HL-60 (cell line): ENCODE results near the gene FLVCR1.

Experiments
- DNase-seq, 2 experiments: peaks; one replicate each; pipeline ENCODE4 v3.0.0-alpha.2; 2010 to 2020; ENCODE audit warnings: low read depth in 1 of 2, low spot score in 1 of 2
- H3K27ac ChIP-seq: fragments of 250-450 bp; sonication (Bioruptor Pico); replicated peaks from 2 replicates; pipeline ENCODE4 v1.5.1; 2020; ENCODE audit warnings: mild to moderate bottlenecking, moderate library complexity
- H3K27me3 ChIP-seq: fragments of 250-450 bp; sonication (Bioruptor Pico); 2 replicates; pipeline ENCODE4 v1.5.1; 2021; ENCODE audit warnings: mild to moderate bottlenecking, moderate library complexity; ENCODE audit not compliant: insufficient read depth, poor library complexity, severe bottlenecking
- H3K4me3 ChIP-seq: replicated peaks from 2 replicates; pipeline ENCODE4 v1.5.1; 2011; ENCODE audit warnings: mild to moderate bottlenecking, control low read depth, low read length; ENCODE audit not compliant: insufficient read depth
- CTCF ChIP-seq: IDR thresholded peaks from one replicate; pipeline ENCODE4 v1.5.1; 2011; ENCODE audit warnings: low read length, control low read depth, inconsistent platforms; ENCODE audit not compliant: insufficient read depth
- GABPA ChIP-seq: IDR thresholded peaks from 2 replicates; pipeline ENCODE4 v1.6.1; 2012; ENCODE audit warnings: low read depth
- POLR2AphosphoS5 ChIP-seq: IDR thresholded peaks from 2 replicates; pipeline ENCODE4 v1.6.1; 2012; ENCODE audit warnings: low read depth
- SPI1 ChIP-seq: IDR thresholded peaks from 2 replicates; pipeline ENCODE4 v1.6.1; 2012; ENCODE audit warnings: low read depth, mild to moderate bottlenecking, borderline replicate concordance
- TF ChIP-seq, protein P1 (sequence below): IDR thresholded peaks from 2 replicates; pipeline ENCODE4 v1.6.1; 2012; ENCODE audit warnings: low read depth; ENCODE audit not compliant: insufficient replicate concordance

Gene FLVCR1

DNA sequence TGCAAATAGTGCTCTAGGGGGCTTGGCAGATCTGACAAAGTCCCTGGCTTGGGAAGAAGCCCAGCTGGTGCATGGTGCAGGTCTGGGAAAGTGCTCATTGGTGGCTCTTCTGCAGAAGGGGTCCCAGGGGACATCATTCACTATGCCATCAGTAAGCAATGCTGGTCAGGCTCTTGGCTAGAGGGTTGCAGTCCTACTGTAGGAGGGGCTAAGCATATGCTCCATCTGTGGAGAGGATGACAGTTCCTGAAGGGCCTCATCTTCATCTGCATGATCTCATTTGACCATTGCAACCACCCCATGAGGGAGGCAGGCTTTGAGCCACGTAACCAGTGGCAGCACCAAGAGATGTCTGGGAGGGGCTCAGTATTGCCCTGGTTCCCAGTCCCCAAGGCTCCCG is 60.7 kb downstream of the FLVCR1 start:
- TF ChIP-seq POLR2AphosphoS5 (no peak), CTCF (no peak), SPI1 (no peak), GABPA (no peak)
- TF ChIP-seq, protein P1, sequence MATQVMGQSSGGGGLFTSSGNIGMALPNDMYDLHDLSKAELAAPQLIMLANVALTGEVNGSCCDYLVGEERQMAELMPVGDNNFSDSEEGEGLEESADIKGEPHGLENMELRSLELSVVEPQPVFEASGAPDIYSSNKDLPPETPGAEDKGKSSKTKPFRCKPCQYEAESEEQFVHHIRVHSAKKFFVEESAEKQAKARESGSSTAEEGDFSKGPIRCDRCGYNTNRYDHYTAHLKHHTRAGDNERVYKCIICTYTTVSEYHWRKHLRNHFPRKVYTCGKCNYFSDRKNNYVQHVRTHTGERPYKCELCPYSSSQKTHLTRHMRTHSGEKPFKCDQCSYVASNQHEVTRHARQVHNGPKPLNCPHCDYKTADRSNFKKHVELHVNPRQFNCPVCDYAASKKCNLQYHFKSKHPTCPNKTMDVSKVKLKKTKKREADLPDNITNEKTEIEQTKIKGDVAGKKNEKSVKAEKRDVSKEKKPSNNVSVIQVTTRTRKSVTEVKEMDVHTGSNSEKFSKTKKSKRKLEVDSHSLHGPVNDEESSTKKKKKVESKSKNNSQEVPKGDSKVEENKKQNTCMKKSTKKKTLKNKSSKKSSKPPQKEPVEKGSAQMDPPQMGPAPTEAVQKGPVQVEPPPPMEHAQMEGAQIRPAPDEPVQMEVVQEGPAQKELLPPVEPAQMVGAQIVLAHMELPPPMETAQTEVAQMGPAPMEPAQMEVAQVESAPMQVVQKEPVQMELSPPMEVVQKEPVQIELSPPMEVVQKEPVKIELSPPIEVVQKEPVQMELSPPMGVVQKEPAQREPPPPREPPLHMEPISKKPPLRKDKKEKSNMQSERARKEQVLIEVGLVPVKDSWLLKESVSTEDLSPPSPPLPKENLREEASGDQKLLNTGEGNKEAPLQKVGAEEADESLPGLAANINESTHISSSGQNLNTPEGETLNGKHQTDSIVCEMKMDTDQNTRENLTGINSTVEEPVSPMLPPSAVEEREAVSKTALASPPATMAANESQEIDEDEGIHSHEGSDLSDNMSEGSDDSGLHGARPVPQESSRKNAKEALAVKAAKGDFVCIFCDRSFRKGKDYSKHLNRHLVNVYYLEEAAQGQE = no peak
- Histone ChIP-seq H3K27me3 (no peaks in the 10 kb centered on the region), H3K27ac (no peak overlapping the region), H3K4me3 (no peak overlapping the region)
- DNase-seq = no peak

DNA sequence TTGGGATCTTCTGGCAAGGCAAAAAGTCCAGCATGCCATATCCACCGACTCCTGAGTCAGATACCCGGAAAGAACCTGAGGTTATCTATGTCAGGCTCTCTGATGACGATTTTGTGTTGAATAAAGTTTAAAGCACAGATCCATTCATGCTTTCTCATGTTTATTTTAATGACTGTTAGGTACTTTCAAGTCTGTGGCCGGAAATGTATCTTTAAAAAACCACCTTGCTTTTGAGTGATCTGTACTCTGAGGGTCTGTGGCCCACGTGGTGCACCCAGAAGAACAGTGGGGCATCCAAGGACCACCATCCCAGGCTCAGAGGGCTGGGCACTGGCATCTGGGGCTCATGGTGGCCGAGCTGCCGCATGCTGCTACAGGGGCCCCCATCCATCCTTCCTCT is 62.2 kb downstream of the FLVCR1 start:
- no peak overlapping the region for H3K4me3 ChIP-seq
- H3K27ac ChIP-seq = no peak overlapping the region

GRCh38 chr1:212920896-212921295 is 62.8 kb downstream of the FLVCR1 start:
- H3K27me3 ChIP-seq = no peaks in the 10 kb centered on the region
- H3K27ac ChIP-seq = no peak overlapping the region
- no peak overlapping the region for H3K4me3 ChIP-seq
- DNase-seq = no peak
- TF ChIP-seq POLR2AphosphoS5 (no peak), GABPA (no peak), CTCF (no peak), SPI1 (no peak)
- TF ChIP-seq, protein P1 = no peak

More for the DNA sequence above, 62.2 kb downstream of the FLVCR1 start:
- H3K27me3 ChIP-seq = no peaks in the 10 kb centered on the region
- DNase-seq = no peak
- TF ChIP-seq, protein P1 = no peak
- TF ChIP-seq SPI1 (no peak), CTCF (no peak), GABPA (no peak), POLR2AphosphoS5 (no peak)
